ENCODE results near the gene C1orf87. TPM values are rescaled to one million over a fixed set of nuclear protein-coding genes. Genes with fewer than 3 reads are reported as not detected.

Gene C1orf87
- total RNA-seq, 1 experiment from 2014 or later = not detected

- no TSS peak for BruUV-seq (replicated peaks)
- Histone ChIP-seq H3K4me3 (ENCODE audit: low read depth, low read length) (no peak overlapping the region), H3K36me3 (ENCODE audit: control insufficient read depth, insufficient read depth, low read length) (no peaks in the 10 kb centered on the region), H3K9me3 (no peaks in the 10 kb centered on the region), H3K27me3 (replicated peaks; ENCODE audit: control insufficient read depth, insufficient read depth, low read length) (no peaks in the 10 kb centered on the region), H3K4me1 (no peaks in the 10 kb centered on the region)
- intact Hi-C loops (cut with micrococcal nuclease; ENCODE audit: unreplicated experiment) = no loop called here
- H3K4me1 Mint-ChIP-seq (ENCODE audit: low read depth, unreplicated experiment) = no peaks in the 10 kb centered on the region
- peaks cover 14% of the 10 kb centered on the region for H3K27me3 Mint-ChIP-seq (ENCODE audit: insufficient read depth, unreplicated experiment)
- no peak for DNase-seq
- no peak overlapping the region for H3K27ac Mint-ChIP-seq (ENCODE audit: unreplicated experiment)
- POLR2A ChIA-PET = no interaction called here
- no peaks in the 10 kb centered on the region for H3K36me3 Mint-ChIP-seq (ENCODE audit: insufficient read depth, unreplicated experiment)
- no peaks in the 10 kb centered on the region for H3K9me3 Mint-ChIP-seq (ENCODE audit: unreplicated experiment)
- CTCF ChIA-PET = no interaction called here
- TF ChIP-seq, protein P1, sequence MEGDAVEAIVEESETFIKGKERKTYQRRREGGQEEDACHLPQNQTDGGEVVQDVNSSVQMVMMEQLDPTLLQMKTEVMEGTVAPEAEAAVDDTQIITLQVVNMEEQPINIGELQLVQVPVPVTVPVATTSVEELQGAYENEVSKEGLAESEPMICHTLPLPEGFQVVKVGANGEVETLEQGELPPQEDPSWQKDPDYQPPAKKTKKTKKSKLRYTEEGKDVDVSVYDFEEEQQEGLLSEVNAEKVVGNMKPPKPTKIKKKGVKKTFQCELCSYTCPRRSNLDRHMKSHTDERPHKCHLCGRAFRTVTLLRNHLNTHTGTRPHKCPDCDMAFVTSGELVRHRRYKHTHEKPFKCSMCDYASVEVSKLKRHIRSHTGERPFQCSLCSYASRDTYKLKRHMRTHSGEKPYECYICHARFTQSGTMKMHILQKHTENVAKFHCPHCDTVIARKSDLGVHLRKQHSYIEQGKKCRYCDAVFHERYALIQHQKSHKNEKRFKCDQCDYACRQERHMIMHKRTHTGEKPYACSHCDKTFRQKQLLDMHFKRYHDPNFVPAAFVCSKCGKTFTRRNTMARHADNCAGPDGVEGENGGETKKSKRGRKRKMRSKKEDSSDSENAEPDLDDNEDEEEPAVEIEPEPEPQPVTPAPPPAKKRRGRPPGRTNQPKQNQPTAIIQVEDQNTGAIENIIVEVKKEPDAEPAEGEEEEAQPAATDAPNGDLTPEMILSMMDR (IDR thresholded peaks at IDR 0.05; ENCODE audit: insufficient read depth in 1 of 2, low read depth in 1 of 2, low read length in 1 of 2, severe bottlenecking in 1 of 2, unreplicated experiment in 1 of 2) = no peak
- no peak overlapping the region for H3K4me3 Mint-ChIP-seq (ENCODE audit: unreplicated experiment)
Observed at GRCh38 chr1:59978026-59978425, 95.5 kb downstream of the C1orf87 start.

- Mint-ChIP-seq H3K27ac (ENCODE audit: unreplicated experiment) (no peak overlapping the region), H3K36me3 (ENCODE audit: insufficient read depth, unreplicated experiment) (no peaks in the 10 kb centered on the region), H3K4me3 (ENCODE audit: unreplicated experiment) (no peak overlapping the region), H3K9me3 (ENCODE audit: unreplicated experiment) (no peaks in the 10 kb centered on the region), H3K4me1 (ENCODE audit: low read depth, unreplicated experiment) (no peaks in the 10 kb centered on the region), H3K27me3 (ENCODE audit: insufficient read depth, unreplicated experiment) (peaks cover 14% of the 10 kb centered on the region)
- DNase-seq = no peak
- intact Hi-C loops (cut with micrococcal nuclease; ENCODE audit: unreplicated experiment) = no loop called here
- Histone ChIP-seq H3K4me1 (no peaks in the 10 kb centered on the region), H3K27me3 (replicated peaks; ENCODE audit: control insufficient read depth, insufficient read depth, low read length) (no peaks in the 10 kb centered on the region), H3K9me3 (no peaks in the 10 kb centered on the region), H3K36me3 (ENCODE audit: control insufficient read depth, insufficient read depth, low read length) (no peaks in the 10 kb centered on the region), H3K4me3 (ENCODE audit: low read depth, low read length) (no peak overlapping the region)
- ChIA-PET POLR2A (no interaction called here), CTCF (interaction anchor here (0.6 kb wide), 1 partner anchor 10 kb away, joined by 3 read pairs; no protein-coding TSS in a partner anchor)
- BruUV-seq (replicated peaks) = no TSS peak
- TF ChIP-seq, protein P1 (IDR thresholded peaks at IDR 0.05; ENCODE audit: insufficient read depth in 1 of 2, low read depth in 1 of 2, low read length in 1 of 2, severe bottlenecking in 1 of 2, unreplicated experiment in 1 of 2) = no peak
Observed at GRCh38 chr1:59977075-59977410, 96.5 kb downstream of the C1orf87 start.

- H3K4me1 Mint-ChIP-seq (ENCODE audit: low read depth, unreplicated experiment) = no peaks in the 10 kb centered on the region
- H3K4me3 Mint-ChIP-seq (ENCODE audit: unreplicated experiment) = no peak overlapping the region
- DNase-seq = peak; percentile 36 to 57
- Histone ChIP-seq H3K9me3 (no peaks in the 10 kb centered on the region), H3K27me3 (replicated peaks; ENCODE audit: control insufficient read depth, insufficient read depth, low read length) (no peaks in the 10 kb centered on the region), H3K4me3 (ENCODE audit: low read depth, low read length) (no peak overlapping the region), H3K36me3 (ENCODE audit: control insufficient read depth, insufficient read depth, low read length) (no peaks in the 10 kb centered on the region), H3K4me1 (no peaks in the 10 kb centered on the region)
- ChIA-PET POLR2A (no interaction called here), CTCF (interaction anchor here (0.6 kb wide), 1 partner anchor 9 kb away, joined by 3 read pairs; no protein-coding TSS in a partner anchor)
- intact Hi-C loops (cut with micrococcal nuclease; ENCODE audit: unreplicated experiment) = no loop called here
- no TSS peak for BruUV-seq (replicated peaks)
- H3K27me3 Mint-ChIP-seq (ENCODE audit: insufficient read depth, unreplicated experiment) = peaks cover 15% of the 10 kb centered on the region
- no peak overlapping the region for H3K27ac Mint-ChIP-seq (ENCODE audit: unreplicated experiment)
- H3K36me3 Mint-ChIP-seq (ENCODE audit: insufficient read depth, unreplicated experiment) = no peaks in the 10 kb centered on the region
- no peaks in the 10 kb centered on the region for H3K9me3 Mint-ChIP-seq (ENCODE audit: unreplicated experiment)
- TF ChIP-seq, protein P1 (IDR thresholded peaks at IDR 0.05; ENCODE audit: insufficient read depth in 1 of 2, low read depth in 1 of 2, low read length in 1 of 2, severe bottlenecking in 1 of 2, unreplicated experiment in 1 of 2) = peak; percentile 63 to 64
Observed at GRCh38 chr1:59976194-59977074, 97.1 kb downstream of the C1orf87 start.

Measured in Caco-2 (cell line).